ENCODE data around the gene IFI27L2. TPM values are rescaled to one million over a fixed set of nuclear protein-coding genes. Genes with fewer than 3 reads are reported as not detected.

Gene IFI27L2
- total and polyA plus RNA-seq, 2 of the 8 experiments (the other 6 are each of a cell fraction or from before 2014, with no cell fraction given) = 14.0 to 69.6 TPM

DNA sequence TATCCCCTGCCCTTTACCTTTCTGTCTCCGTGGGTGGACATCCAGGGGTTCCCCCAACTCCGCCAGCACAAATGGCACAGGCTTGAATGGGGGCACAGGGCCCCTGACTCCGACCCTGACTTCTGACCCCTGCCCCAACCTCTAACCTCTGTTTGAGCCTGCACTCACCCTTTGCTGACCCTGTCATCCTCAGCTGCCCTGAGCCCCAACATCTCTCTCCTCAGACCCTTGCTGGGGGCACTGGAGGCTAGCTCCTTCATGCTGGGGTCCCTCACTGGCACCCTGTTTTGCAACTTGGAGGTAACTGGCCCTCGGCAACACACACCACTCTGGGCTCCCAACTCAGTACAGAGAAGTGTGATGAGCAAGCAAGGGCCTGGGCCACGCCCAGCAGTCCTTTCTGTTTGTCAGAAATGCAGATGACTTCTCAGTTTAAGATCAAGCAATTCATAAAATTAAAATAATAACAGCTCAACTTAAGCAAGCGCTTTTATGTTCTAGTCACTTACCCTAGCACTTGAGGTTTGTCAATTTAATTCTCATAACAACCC, 16.8 kb downstream of the IFI27L2 start:
- Histone ChIP-seq H2BK5ac (ENCODE audit: low read depth, low read length) (no peak overlapping the region), H2BK120ac (replicated peaks; ENCODE audit: low read depth, low read length) (no peak overlapping the region), H3K27me3 (replicated peaks in 1 of 4; ENCODE audit: control insufficient read depth in 3 of 4, extremely low read depth in 1 of 4, insufficient read depth in 3 of 4, low read length in 3 of 4) (no peaks in the 10 kb centered on the region), H3K18ac (ENCODE audit: extremely low read depth, low read length) (no peak overlapping the region), H3K14ac (ENCODE audit: insufficient read length) (no peak overlapping the region), H3K9me3 (ENCODE audit: insufficient read depth in 2 of 2, low read depth in 1 of 2, low read length in 1 of 2) (no peaks in the 10 kb centered on the region), H4K5ac (ENCODE audit: insufficient read length, low read depth, low read length) (no peak overlapping the region), H3K4me1 (replicated peaks in 1 of 4; ENCODE audit: control insufficient read depth in 3 of 4, insufficient read depth in 4 of 4, low read length in 3 of 4) (peaks cover 0 to 5% (median under 1%) of the 10 kb centered on the region in 4 experiments; a peak in 2 of 7 replicates), H3K9ac (replicated peaks in 1 of 4; ENCODE audit: extremely low read depth in 1 of 4, low read depth in 3 of 4, low read length in 3 of 4) (no peak overlapping the region), H4K20me1 (replicated peaks in 1 of 2; ENCODE audit: control insufficient read depth in 1 of 2, insufficient read depth in 2 of 2, low read length in 2 of 2) (no peaks in the 10 kb centered on the region), H2AK5ac (ENCODE audit: low read depth, low read length) (no peak overlapping the region), H2BK12ac (ENCODE audit: low read depth, low read length) (no peak overlapping the region), H4K8ac (ENCODE audit: extremely low read depth, insufficient read depth, low read length) (no peak overlapping the region; the same call in 1 of the 2 replicates), H3K4ac (replicated peaks; ENCODE audit: insufficient read length, low read depth, low read length) (no peak overlapping the region), H3K56ac (replicated peaks; ENCODE audit: insufficient read length, low read depth, low read length) (no peak overlapping the region), H2AFZ (ENCODE audit: low read length) (no peak overlapping the region), H2BK15ac (ENCODE audit: low read length) (no peak overlapping the region), H3K27ac (ENCODE audit: low read depth, low read length) (no peak overlapping the region), H3K79me1 (ENCODE audit: low read depth, low read length) (no peaks in the 10 kb centered on the region), H3K23ac (ENCODE audit: insufficient read length) (no peak overlapping the region), H3K4me3 (ENCODE audit: extremely low read depth in 1 of 4, insufficient read depth in 2 of 4, low read depth in 3 of 4, low read length in 4 of 4) (no peak overlapping the region), H3K4me2 (ENCODE audit: insufficient read depth in 1 of 2, low read depth in 2 of 2, low read length in 2 of 2) (no peak overlapping the region), H3K36me3 (ENCODE audit: control insufficient read depth in 2 of 4, insufficient read depth in 4 of 4, low read length in 3 of 4) (no peaks in the 10 kb centered on the region), H2BK20ac (ENCODE audit: low read length) (no peak overlapping the region), H4K91ac (replicated peaks; ENCODE audit: insufficient read length, low read length) (no peak overlapping the region), H3K23me2 (ENCODE audit: low read depth, low read length) (no peaks in the 10 kb centered on the region), H3K79me2 (ENCODE audit: control insufficient read depth in 1 of 2, insufficient read depth in 2 of 2, low read length in 2 of 2) (no peaks in the 10 kb centered on the region)
- ChIA-PET POLR2A (ENCODE audit: partially characterized antibody) (no interaction called here), CTCF (ENCODE audit: partially characterized antibody) (interaction anchor here (1.0 to 2.4 kb wide), 5 partner anchors 13 to 68 kb away, joined by 4 to 15 read pairs (median 4); no protein-coding TSS in a partner anchor)
- FAIRE-seq (no peak), DNase-seq (ENCODE audit: low read depth in 1 of 2, low spot score in 2 of 2) (no peak)
- 79% methylated on average over 6 of the region's 6 CpGs; no CpG with 5 or more reads in 1 of the 2 experiments for WGBS, 2 experiments (ENCODE audit: extremely low coverage in 1 of 2, insufficient coverage in 1 of 2, insufficient read length in 1 of 2, insufficient replicate concordance in 2 of 2, low coverage in 1 of 2, low lambda C conversion rate in 2 of 2, missing lambda C conversion rate in 1 of 2)
- no peak for TF ChIP-seq TAF1 (IDR thresholded peaks at IDR 0.05; ENCODE audit: low read depth, low read length)
- TF ChIP-seq CBX8 (IDR thresholded peaks at IDR 0.05; ENCODE audit: borderline replicate concordance, low read depth, low read length) = no peak
- TF ChIP-seq BACH1 (IDR thresholded peaks at IDR 0.05; ENCODE audit: low read length) = no peak
- no peak for TF ChIP-seq HDAC2 (IDR thresholded peaks at IDR 0.05; ENCODE audit: borderline replicate concordance in 1 of 2, low read depth in 2 of 2, low read length in 2 of 2)
- TF ChIP-seq CHD1 (IDR thresholded peaks at IDR 0.05; ENCODE audit: low read depth, low read length) = no peak
- TF ChIP-seq CREB1 (IDR thresholded peaks at IDR 0.05) = no peak
- no peak for TF ChIP-seq JUN (IDR thresholded peaks at IDR 0.05; ENCODE audit: low read depth, low read length)
- no peak for TF ChIP-seq SAP30 (IDR thresholded peaks at IDR 0.05; ENCODE audit: insufficient read depth, insufficient replicate concordance, low read length)
- no peak for TF ChIP-seq JUND (IDR thresholded peaks at IDR 0.05; ENCODE audit: low read length)
- TF ChIP-seq RBBP5 (IDR thresholded peaks at IDR 0.05; ENCODE audit: borderline replicate concordance, low read depth, low read length) = no peak
- TF ChIP-seq SP4 (IDR thresholded peaks at IDR 0.05; ENCODE audit: low read length) = no peak
